GM21576 (cell line): ENCODE results near the gene EPHA4.

ENCODE experiments used
- ATAC-seq: cut with Tn5 transposase; IDR thresholded peaks from one replicate; pipeline ENCODE4 v1.9.1; 2021; ENCODE audit warnings: mild to moderate bottlenecking, moderate library complexity; ENCODE audit not compliant: unreplicated experiment

EPHA4 gene

DNA sequence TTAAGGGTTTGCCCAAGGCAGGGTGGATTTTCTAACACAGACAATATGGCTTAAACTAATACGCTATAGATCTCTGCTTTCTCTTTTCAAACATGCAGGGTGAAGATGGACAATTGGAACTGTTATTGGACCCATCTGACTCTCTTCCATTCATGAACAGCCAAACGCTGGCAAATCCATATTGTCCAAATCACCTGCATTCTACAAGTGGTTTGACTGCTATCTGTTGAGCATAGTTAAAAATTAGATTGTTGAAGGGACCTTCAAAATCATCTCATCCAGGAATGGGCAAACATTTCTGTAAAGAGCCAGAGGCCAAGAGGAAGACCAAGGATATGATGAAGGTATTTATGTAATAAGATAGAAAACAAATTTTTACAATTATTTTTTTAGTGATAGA, 65.6 kb downstream of the EPHA4 start:
- ATAC-seq = no peak

GRCh38 chr2:221505605-221506004, 66.5 kb downstream of the EPHA4 start:
- no peak for ATAC-seq

DNA sequence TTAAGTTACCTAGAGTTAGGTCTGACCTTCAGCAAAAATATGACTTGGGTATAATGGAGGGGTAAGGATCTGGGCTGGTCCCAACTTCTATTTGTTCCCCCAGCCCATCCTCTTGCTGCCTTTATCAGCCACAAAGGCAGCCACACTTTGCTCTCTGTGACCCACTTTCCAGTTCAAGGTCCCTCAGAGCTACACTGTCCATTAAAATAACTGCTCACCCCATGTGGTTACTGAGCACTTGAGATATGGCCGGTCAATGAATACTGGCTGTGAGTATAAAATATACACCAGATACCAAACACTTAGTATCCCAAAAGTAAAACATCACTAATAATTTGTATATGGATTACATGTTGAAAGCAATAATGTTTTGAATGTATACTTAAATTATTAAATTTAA, 67.2 kb downstream of the EPHA4 start:
- no peak for ATAC-seq

DNA sequence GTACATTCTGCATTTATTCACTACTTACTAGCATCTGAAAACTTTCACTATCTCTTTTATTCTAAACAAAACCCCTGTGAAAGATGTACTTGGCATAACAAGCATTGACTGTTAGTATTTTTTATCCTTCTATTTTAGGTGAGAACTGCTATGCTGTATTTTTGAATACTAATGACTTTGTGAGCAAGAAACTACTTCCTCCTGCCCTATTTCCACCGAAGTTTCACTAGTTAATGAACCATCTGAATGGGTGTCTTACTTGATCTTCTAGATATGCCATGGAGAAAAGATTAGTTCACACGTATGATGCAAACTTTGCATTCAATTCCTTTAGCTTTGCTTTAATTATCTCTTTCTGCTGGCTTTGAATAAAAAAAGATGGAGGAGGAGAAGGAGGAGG, 68.1 kb downstream of the EPHA4 start:
- no peak for ATAC-seq

GRCh38 chr2:221502270-221503010, 69.7 kb downstream of the EPHA4 start:
- no peak for ATAC-seq

DNA sequence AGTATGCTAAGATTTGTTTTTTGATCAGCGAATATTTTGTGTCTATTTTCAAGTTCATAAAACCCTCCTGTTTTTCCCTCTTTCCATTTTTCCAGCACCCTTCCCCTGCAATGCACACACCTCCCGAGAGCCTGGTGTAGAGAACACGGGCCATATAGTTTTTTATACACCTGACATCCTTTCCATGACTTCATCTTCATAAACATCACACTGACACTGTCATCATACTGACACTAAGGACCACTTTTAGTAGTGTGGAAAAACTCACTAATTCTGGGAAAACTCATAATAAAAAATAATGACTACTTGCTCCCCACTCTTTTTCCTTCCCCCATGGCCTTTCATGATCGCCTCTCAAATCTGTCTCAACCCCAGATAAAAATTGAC, 70.2 kb downstream of the EPHA4 start:
- ATAC-seq = no peak

DNA sequence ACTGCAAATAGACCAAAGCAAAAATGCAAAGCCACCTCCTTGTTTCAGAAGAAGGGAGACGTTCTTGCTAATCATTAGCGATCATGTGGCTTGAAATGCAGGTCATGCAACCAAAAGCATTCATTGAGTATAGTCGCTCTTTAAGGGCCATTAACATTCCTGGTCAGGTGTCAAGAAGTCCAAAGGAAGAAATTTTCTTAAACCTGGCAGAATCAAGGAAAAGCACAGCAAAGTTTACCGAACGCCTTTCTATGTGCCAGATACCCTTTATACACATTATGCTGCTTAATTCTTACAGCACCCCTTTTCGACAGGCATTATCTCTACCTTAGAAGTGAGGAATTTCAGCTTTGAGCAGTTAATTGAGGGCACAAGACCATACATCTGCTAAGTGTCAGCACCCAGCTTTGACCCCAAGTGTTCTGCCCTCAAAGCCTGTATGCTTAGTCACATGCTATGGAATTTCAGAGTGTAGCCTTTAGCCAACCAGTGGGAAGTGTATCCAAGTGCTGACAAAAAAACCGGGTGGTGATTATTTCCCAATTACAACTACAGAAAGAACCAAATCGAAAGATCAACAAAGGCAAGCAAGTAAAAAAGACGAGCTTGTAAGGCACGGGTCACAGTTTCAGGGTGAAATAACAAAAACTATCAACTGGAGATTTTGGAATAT, 70.8 kb downstream of the EPHA4 start:
- ATAC-seq = no peak

DNA sequence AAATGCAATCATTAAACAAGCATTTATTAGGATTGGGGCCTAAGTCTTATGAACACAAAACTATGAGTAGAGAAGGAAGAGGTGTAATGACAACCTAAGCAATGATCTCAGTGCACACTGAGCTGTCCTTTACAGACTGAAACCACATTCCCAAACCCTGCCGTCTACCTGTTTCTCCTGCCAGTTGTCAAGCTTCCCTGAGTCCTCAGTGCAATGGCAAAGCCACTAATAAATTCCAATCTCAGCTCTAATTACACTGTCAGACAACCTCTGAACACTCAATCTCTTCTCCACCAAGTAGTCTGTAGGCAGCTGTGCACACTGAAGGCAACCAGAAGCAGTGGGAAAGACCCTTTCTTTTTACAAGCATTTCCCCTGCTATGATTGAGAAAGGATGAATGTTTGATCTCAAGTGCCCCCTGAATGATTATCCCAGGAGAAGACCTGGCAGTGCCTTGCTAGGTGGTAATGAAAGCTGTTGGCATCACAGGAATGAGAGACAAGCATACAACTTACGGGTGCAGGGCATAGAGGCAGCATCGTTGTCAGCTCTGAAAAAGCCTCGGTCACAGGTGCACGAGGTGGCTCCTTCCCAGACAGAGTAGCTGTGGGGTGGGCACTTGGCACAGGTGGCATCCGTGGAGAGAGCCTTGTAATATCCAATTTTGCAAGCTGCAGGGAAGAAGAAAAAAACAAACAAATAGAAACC, 71.4 kb downstream of the EPHA4 start:
- ATAC-seq = no peak

- no peak for ATAC-seq
Observed at GRCh38 chr2:221495731-221496130, 76.4 kb downstream of the EPHA4 start.

DNA sequence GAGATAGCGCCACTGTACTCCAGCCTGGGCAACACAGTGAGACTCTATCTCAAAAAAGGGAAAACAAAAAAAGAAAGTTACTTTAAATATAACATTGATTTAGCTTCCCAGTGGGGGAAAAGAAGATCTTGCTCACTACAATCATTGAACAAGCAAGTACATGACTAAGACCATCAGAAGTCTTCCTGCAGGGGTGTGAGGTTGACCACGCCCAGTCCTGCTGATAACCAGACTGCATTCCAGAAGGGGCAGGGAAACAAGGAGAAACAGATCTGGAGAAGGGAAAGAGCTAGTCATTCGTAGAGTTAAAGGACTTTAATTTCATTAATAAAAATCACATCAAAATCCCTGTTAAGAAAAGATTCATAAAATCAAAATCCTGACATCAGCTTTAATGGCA, 77.5 kb downstream of the EPHA4 start:
- no peak for ATAC-seq

DNA sequence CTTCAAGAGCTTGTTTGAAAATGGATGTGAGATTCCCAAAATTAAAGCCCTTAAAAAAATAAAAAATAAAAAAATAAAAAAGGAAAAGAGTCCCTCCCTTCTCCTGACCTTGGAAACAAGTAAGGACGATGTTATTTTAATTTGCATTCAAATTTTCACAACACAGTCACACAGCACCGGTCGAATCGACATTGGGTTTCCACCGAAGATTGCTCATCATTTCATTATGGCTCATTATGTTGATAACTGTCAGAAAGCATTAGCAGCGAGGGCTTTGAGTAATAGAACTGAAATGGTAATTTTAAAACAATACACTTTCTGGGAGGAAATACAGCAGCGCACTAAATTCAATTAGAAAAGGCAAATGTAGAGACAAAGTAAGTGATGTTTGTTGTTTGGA, 78.7 kb downstream of the EPHA4 start:
- no peak for ATAC-seq

DNA sequence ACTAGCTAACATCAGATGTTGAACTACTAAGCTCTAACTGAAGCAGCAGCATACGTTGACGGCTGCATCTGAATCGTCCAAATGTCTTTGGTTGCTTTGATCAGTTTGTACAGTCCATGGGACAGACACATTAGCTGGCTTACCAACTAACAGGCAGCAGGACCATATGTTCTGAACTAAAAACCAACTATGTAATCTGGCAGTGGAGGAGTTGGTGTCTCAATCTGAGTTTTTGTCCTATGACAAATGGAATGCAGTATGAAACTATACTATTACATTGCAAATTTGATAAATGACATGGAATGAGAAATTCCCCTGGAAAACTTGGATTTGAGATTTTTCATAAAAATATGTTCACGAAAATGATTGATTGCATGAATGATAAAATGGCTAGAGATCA, 79.5 kb downstream of the EPHA4 start:
- ATAC-seq = no peak

DNA sequence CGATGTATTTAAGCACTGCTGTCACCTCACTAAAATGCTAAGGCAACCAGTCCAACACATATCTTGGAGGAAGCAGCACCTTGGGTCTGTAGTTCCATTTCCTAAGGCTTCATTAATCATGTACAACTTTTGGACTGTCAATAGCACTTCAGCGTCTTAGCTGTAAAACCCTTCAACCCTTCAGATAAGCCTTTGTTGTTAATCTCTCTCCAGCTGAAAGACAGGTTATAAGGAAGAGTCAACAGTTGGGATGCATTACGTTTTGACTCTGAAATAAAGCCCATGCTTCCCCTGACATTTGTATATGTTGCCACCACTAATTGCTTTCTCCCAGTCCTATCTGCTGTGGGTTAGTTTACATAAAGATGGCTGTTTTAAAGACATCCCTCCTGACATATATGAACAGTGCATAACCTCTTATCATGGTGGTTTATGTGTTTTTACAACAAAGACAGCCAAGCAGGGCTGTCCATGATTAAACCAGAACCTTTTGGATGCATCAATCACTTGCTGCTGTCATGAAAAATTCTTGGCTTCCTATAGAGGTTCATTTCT, 81.5 kb downstream of the EPHA4 start:
- ATAC-seq = no peak

DNA sequence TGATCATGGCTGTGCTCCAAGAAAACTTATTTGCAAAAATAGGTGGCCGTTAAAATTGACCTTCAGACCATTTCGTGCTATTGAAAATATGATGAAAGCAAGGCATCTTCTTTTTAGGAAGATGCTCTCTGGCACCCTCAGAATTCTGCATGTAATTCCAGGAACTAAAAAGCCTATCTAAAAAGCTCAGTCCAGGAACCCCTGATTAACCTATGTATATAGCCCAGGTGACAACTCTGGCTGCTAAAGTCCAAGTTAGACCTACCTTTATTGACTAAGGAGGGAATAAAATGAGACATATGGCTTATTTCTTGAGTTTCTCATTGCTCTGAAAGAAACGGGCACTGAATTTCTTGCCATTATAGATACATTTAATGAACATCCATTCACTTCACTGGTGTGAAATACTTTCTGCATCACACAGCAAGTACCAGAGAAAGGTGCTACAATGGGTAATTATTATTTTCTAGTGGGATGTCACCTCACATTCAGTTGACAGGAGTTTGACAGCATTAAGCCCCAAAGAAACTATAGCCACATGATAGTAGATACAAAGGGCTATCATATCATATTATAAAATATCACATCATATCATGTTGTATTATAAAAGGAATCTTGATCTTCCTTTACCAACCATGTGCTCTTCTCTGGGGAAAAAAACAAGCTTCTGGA, 83.8 kb downstream of the EPHA4 start:
- no peak for ATAC-seq

- ATAC-seq = peak; percentile 75
Observed at GRCh38 chr2:221486106-221486505, 86.0 kb downstream of the EPHA4 start.

DNA sequence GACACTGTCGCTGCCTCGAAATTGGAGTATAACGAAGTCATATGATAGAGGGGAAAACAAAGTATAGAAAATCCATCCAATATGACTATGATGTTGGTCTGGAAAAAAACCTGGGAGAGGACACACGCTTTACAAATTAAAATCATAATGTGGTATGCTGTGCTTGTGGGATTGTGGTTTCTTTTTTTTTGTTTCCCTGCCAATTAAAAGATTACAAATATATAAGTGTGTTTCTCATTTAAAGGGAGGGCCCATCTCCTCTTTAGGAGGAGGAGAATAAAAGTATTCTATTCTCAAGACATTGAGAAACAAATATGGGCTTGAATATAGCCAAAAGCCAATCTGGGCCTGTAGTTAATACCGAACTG, 86.6 kb downstream of the EPHA4 start:
- ATAC-seq = no peak

DNA sequence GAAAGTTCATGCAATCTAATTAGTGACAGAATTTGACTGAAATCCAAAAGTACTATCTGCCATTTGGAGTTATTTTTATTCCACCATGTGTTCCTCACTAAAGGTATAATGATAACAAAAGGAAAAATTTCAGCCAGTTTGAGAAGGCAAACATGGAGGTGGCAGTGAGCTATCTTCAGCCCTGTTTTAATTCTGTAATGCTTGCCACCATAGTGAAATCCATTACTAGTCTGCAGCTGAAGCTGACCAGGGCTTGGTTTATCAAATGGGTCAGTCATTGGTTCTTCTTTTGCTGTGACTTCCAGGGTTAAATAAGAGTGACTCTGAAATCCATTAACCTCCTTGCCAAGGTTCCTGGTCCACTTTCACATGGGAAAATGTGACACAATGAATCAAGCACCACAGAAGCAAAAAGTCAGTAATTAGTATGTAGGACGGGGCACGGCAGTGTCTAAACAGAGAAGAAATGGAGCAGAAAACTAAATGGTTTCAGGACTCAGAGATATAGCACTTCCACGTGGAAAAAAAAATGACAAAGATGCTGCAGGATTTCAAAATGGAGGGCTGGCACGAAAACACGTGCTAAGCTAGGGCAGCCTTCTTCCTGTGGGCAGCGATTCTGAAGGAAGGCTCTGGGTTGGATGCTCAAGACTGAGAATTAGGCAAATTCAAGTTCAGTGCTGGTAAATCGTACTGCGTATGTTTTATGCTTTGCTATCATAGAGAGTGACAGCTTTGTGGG, 87.2 kb downstream of the EPHA4 start:
- no peak for ATAC-seq

- no peak for ATAC-seq
Observed at GRCh38 chr2:221482666-221483455, 89.2 kb downstream of the EPHA4 start.

DNA sequence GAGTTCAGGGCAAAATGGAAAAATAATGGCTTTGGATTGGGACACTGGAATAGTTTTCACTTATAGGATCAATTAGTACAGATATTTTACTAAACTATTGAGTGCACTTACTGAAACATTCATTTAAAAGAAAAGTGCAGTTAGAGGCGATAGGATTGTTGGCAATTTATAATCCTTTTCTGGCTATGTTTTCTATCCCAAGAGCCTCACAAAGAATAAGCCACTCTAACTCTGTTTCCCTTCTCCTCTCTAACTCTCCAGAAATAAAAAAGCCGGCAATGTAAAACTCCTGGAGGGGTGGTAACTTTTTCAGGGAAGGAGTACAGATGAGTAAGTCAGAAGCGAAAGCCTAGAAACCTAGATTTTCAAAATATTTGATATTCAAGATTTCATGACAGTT, 91.3 kb downstream of the EPHA4 start:
- no peak for ATAC-seq

DNA sequence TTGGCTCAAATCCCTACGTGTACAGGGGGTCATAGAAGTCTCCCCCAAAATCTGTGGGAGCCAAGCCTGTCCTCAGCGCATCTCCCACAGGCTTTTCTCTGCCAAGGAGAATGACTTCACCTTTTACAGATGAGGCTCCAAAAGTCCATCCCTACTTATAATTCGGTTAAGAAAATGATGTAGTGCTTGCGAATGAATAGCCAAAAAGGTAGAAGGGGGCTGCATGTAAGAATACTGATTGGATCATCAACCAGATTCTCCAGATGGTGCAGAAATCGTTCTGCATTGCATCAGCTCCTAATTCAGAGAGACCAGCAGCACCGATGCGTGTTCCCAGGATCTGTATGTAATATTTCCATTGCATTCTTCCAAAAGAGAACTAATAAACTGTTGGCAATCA, 91.9 kb downstream of the EPHA4 start:
- no peak for ATAC-seq
